DND-41 (cell line): Measurements from ENCODE around the gene CYFIP2.

Experiments used
- ATAC-seq: fragments of 200-7000 bp; cut with Tn5 transposase; 3 replicates; pipeline ENCODE4 v1.9.1; 2021; ENCODE audit warnings: low read depth; ENCODE audit not compliant: insufficient read depth
- DNase-seq: peaks from one replicate; pipeline ENCODE4 v3.0.0-alpha.2; 2020
- H2AFZ ChIP-seq: 2 replicates; pipeline ENCODE4 v1.6.0; 2012; ENCODE audit warnings: low read depth, low read length
- H3K27ac ChIP-seq: 2 replicates; pipeline ENCODE4 v1.5.1; 2012; ENCODE audit warnings: low read length, inconsistent platforms
- H3K27me3 ChIP-seq: fragments of 200-600 bp; sonication (generic); 2 replicates; pipeline ENCODE4 v1.6.0; 2012; ENCODE audit warnings: low read length, mild to moderate bottlenecking, inconsistent platforms; ENCODE audit not compliant: insufficient read depth, poor library complexity
- H3K36me3 ChIP-seq: 2 replicates; pipeline ENCODE4 v1.5.1; 2012; ENCODE audit warnings: low read length, inconsistent platforms; ENCODE audit not compliant: insufficient read depth
- H3K4me1 ChIP-seq: 2 replicates; pipeline ENCODE4 v1.5.1; 2012; ENCODE audit warnings: mild to moderate bottlenecking, low read length; ENCODE audit not compliant: insufficient read depth
- H3K4me2 ChIP-seq: 2 replicates; pipeline ENCODE4 v1.6.0; 2012; ENCODE audit warnings: mild to moderate bottlenecking, moderate library complexity, low read length, inconsistent platforms; ENCODE audit not compliant: insufficient read depth
- H3K4me3 ChIP-seq, 2 experiments: fragments of 200-600 bp in 1 of 2; shearing (Covaris generic) in 1 of 2; 2 replicates each; pipeline ENCODE4 v1.5.1; 2012 to 2016; ENCODE audit warnings: inconsistent platforms in 2 of 2, low read length in 2 of 2, mild to moderate bottlenecking in 2 of 2, low read depth in 1 of 2, moderate library complexity in 1 of 2
- H3K79me2 ChIP-seq: 2 replicates; pipeline ENCODE4 v1.6.0; 2012; ENCODE audit warnings: low read length, inconsistent platforms; ENCODE audit not compliant: insufficient read depth
- H3K9ac ChIP-seq: 2 replicates; pipeline ENCODE4 v1.6.0; 2012; ENCODE audit warnings: low read depth, mild to moderate bottlenecking, inconsistent platforms, low read length, moderate library complexity
- H3K9me3 ChIP-seq: 2 replicates; pipeline ENCODE4 v1.5.1; 2012; ENCODE audit warnings: low read length, moderate library complexity, mild to moderate bottlenecking, inconsistent platforms; ENCODE audit not compliant: insufficient read depth, severe bottlenecking
- H4K20me1 ChIP-seq: 2 replicates; pipeline ENCODE4 v1.6.0; 2012; ENCODE audit warnings: low read length; ENCODE audit not compliant: insufficient read depth
- EZH2 ChIP-seq: IDR thresholded peaks from 3 replicates; pipeline ENCODE4 v1.6.1; 2012; ENCODE audit warnings: borderline replicate concordance, low read depth, mild to moderate bottlenecking, moderate library complexity, low read length, inconsistent platforms; ENCODE audit not compliant: severe bottlenecking
- TF ChIP-seq, protein P1 (sequence below): IDR thresholded peaks from 2 replicates; pipeline ENCODE4 v1.5.1; 2012; ENCODE audit warnings: borderline replicate concordance, low read length, moderate library complexity, mild to moderate bottlenecking; ENCODE audit not compliant: poor library complexity, severe bottlenecking; ENCODE audit errors: extremely low read depth

Gene CYFIP2

DNA sequence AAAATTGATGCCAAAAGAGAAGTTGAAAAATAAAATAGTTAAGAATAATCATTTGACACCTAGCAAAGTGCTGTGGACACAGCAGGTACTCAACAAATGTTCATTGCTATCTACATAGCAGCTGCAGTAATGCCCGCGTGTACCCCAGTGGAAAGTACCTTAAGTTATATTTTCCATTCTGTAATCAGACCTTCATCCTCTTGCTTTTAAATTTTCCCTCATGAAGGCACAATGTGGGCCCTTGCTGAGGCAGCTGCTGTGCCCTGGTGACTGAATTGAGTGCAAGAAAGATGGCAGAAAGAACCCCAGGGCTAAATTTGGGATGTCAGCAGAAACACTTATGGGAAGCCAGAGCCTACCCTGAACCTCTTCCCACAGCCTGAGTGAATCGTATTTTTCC lies 65.9 kb downstream of the CYFIP2 start:
- Histone ChIP-seq H2AFZ (no peak overlapping the region), H3K27me3 (no peaks in the 10 kb centered on the region), H3K79me2 (no peaks in the 10 kb centered on the region), H3K9ac (no peak overlapping the region), H3K9me3 (no peaks in the 10 kb centered on the region), H3K27ac (no peak overlapping the region), H3K4me3 (no peak overlapping the region), H3K4me1 (no peaks in the 10 kb centered on the region), H3K4me2 (no peak overlapping the region), H4K20me1 (0 out of 2 replicates have a peak, but pooled peaks cover 4% of the 10 kb centered on the region), H3K36me3 (peaks cover 95% of the 10 kb centered on the region)
- DNase-seq, result no peak
- TF ChIP-seq, protein P1, sequence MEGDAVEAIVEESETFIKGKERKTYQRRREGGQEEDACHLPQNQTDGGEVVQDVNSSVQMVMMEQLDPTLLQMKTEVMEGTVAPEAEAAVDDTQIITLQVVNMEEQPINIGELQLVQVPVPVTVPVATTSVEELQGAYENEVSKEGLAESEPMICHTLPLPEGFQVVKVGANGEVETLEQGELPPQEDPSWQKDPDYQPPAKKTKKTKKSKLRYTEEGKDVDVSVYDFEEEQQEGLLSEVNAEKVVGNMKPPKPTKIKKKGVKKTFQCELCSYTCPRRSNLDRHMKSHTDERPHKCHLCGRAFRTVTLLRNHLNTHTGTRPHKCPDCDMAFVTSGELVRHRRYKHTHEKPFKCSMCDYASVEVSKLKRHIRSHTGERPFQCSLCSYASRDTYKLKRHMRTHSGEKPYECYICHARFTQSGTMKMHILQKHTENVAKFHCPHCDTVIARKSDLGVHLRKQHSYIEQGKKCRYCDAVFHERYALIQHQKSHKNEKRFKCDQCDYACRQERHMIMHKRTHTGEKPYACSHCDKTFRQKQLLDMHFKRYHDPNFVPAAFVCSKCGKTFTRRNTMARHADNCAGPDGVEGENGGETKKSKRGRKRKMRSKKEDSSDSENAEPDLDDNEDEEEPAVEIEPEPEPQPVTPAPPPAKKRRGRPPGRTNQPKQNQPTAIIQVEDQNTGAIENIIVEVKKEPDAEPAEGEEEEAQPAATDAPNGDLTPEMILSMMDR, result no peak
- no peak for TF ChIP-seq EZH2
- ATAC-seq, result no peak

DNA sequence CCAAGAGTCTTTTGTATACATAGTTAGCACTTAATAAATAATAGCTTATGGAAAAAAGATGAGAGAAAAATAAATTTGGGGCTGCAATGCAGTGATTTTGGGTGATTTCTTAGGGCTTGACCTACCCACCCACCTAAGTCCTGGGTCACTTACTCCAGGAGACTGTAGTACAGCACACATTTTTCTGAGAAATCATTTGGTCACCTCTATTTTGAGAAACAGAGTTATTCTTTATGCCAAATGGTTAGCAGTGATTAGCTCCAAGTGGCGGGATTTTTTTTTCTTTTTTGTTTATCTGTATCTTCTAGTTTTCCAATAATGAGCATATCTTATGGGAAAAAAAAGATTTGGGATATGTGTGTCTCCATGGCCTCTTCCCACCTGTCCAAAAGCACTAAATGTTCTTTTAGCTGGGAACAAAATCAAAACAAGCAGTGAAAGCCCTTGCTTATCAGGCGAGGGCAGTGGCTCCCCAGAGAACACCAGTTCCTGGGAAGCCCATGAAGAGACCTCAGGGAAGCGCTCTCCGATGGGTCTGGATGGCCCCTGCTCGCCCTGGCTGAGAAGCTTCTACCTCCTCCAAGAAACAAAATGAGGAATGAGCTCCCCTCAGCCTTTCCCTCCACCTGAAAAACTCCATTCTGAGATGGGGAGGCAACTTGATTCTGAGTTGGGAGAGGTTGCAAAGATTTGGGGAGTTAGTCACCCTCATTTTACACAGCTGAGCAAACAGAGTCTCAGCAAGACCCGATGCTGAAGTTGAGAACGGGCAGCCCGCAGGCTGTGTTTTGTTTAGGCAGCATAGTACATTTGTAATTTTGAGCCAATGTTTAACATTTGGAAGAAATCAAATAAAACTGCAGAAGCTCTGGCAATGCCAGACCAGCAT lies 69.9 kb downstream of the CYFIP2 start:
- ATAC-seq (no peak), DNase-seq (no peak)
- Histone ChIP-seq H3K4me1 (no peaks in the 10 kb centered on the region), H4K20me1 (no peaks in the 10 kb centered on the region), H3K9ac (no peak overlapping the region), H3K4me3 (no peak overlapping the region), H2AFZ (no peak overlapping the region), H3K79me2 (no peaks in the 10 kb centered on the region), H3K27me3 (no peaks in the 10 kb centered on the region), H3K4me2 (no peak overlapping the region), H3K36me3 (peaks cover 99% of the 10 kb centered on the region), H3K27ac (no peak overlapping the region), H3K9me3 (no peaks in the 10 kb centered on the region)
- TF ChIP-seq, protein P1, result no peak
- TF ChIP-seq EZH2, result no peak

DNA sequence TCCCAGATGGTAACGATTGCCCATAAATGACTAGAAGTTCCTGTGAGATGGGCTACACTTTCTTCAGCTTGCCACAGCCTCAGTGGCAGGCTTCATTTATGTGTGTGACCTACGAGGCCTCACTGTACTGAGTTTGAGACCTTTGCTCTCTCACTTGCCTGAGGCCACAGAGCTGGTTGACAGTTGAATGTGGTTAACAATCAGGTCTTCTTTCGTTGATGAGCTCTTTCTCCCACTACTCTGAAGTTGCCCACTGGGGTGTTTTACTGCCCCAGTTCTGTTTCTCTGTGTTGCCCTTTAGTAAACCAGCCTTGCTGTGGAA lies 70.5 kb downstream of the CYFIP2 start:
- Histone ChIP-seq H3K27ac (no peak overlapping the region), H3K4me2 (no peak overlapping the region), H4K20me1 (no peaks in the 10 kb centered on the region), H3K27me3 (no peaks in the 10 kb centered on the region), H3K9ac (no peak overlapping the region), H3K4me1 (no peaks in the 10 kb centered on the region), H2AFZ (no peak overlapping the region), H3K36me3 (peaks cover 99% of the 10 kb centered on the region), H3K79me2 (no peaks in the 10 kb centered on the region), H3K4me3 (no peak overlapping the region), H3K9me3 (no peaks in the 10 kb centered on the region)
- ATAC-seq, result no peak
- TF ChIP-seq, protein P1, result no peak
- TF ChIP-seq EZH2, result no peak
- no peak for DNase-seq
